Endodermal cell (in vitro differentiated cells): ENCODE measurements around the gene CHST11. TPM values are rescaled to one million over a fixed set of nuclear protein-coding genes. Genes with fewer than 3 reads are reported as not detected.
"Not testable (repeated sequence)": the region's sequence is repeated elsewhere in the genome, so short reads cannot be mapped to it uniquely, and the experiment has no call there.

ENCODE experiments used
- DNase-seq: peaks from one replicate; pipeline ENCODE4 v3.0.0-alpha.2; 2017
- H3K27ac ChIP-seq: 2 replicates; pipeline ENCODE4 v1.5.1; 2013; ENCODE audit warnings: mild to moderate bottlenecking, low read depth, low read length, moderate library complexity
- H3K27me3 ChIP-seq: 2 replicates; pipeline ENCODE4 v1.6.1; 2013; ENCODE audit warnings: mild to moderate bottlenecking, low read length, moderate library complexity; ENCODE audit not compliant: insufficient read depth, control insufficient read depth, poor library complexity, severe bottlenecking
- H3K36me3 ChIP-seq: 2 replicates; pipeline ENCODE4 v1.7.0; 2013; ENCODE audit warnings: mild to moderate bottlenecking, low read length, moderate library complexity; ENCODE audit not compliant: control insufficient read depth, insufficient read depth
- H3K4me1 ChIP-seq: one replicate; pipeline ENCODE4 v1.7.0; 2013; ENCODE audit warnings: low read length; ENCODE audit not compliant: control insufficient read depth, insufficient read depth
- H3K4me3 ChIP-seq: 2 replicates; pipeline ENCODE4 v1.5.1; 2013; ENCODE audit warnings: mild to moderate bottlenecking, low read length, moderate library complexity
- H3K9ac ChIP-seq: 2 replicates; pipeline ENCODE4 v1.6.1; 2013; ENCODE audit warnings: mild to moderate bottlenecking, low read length, moderate library complexity; ENCODE audit not compliant: poor library complexity, severe bottlenecking; ENCODE audit errors: extremely low read depth
- H3K9me3 ChIP-seq: 2 replicates; pipeline ENCODE4 v1.6.1; 2013; ENCODE audit warnings: mild to moderate bottlenecking, low read length, moderate library complexity; ENCODE audit not compliant: control insufficient read depth
- H3K27ac Mint-ChIP-seq: 2 replicates; pipeline ENCODE4 v1.8.0; 2020; ENCODE audit warnings: mixed read lengths
- H3K27me3 Mint-ChIP-seq: 2 replicates; pipeline ENCODE4 v1.8.0; 2021; ENCODE audit warnings: mild to moderate bottlenecking, mixed read lengths; ENCODE audit not compliant: insufficient read depth
- H3K36me3 Mint-ChIP-seq: 2 replicates; pipeline ENCODE4 v1.8.0; 2020; ENCODE audit warnings: low read depth, mixed read lengths
- H3K4me1 Mint-ChIP-seq: 2 replicates; pipeline ENCODE4 v1.8.0; 2020; ENCODE audit warnings: mixed read lengths
- H3K4me3 Mint-ChIP-seq: 2 replicates; pipeline ENCODE4 v1.8.0; 2020; ENCODE audit warnings: mild to moderate bottlenecking, moderate library complexity, mixed read lengths
- H3K9me3 Mint-ChIP-seq: 2 replicates; pipeline ENCODE4 v1.8.0; 2020; ENCODE audit warnings: mild to moderate bottlenecking, mixed read lengths
- CTCF ChIP-seq: fragments of 200-600 bp; sonication (generic); conservative IDR thresholded peaks from 2 replicates; pipeline ENCODE4 v1.5.0; 2021; ENCODE audit warnings: antibody characterized with exemption, mild to moderate bottlenecking
- WGBS, 2 experiments: methylation state at CpG; one replicate each; pipeline versions ENCODE4 v1.1.5 to v1.1.7; 2013; ENCODE audit warnings: missing lambda C conversion rate in 2 of 2, mixed read lengths in 1 of 2; ENCODE audit not compliant: insufficient coverage in 1 of 2, insufficient read length in 1 of 2; 5-methylcytosine and 5-hydroxymethylcytosine counted together
- total RNA-seq, 2 donors: library from RNA; stranded (reverse); fragmentation: NEBNext Ultra II Directional in 1 of 2; extraction: Animal tissue kit (Norgen Biotek cat#: 25700) in 1 of 2; gene quantifications; 2 replicates in 1 of 2; 3 replicates in 1 of 2; pipeline ENCODE4 v1.2.1, GENCODE V29; 2021

Gene CHST11
- total RNA-seq, 2 donors from 2014 or later, result 30.7 to 36.2 TPM

DNA sequence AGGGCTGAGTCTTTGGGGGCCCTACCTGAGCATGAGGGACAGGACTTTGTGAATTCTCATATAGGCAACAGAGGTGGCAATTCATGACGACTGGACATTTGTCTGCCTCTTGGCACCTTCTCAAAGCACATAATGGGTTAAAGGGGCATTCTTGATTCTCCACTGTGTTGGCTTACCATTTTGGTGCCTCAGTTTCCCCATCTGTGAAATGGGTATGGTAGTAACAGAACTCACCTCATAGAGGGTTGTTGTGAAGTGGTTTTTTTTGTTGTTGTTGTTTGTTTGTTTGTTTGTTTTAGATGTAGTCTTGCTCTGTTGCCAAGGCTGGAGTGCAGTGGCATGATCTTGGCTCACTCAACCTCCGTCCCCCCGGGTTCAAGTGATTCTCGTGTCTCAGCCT, 106.0 kb downstream of the CHST11 start:
- H3K9me3 Mint-ChIP-seq, result peaks cover 9% of the 10 kb centered on the region
- Histone ChIP-seq H3K9ac (no peak overlapping the region), H3K9me3 (peaks cover 23% of the 10 kb centered on the region), H3K36me3 (peaks cover 20% of the 10 kb centered on the region), H3K27me3 (no peaks in the 10 kb centered on the region), H3K4me1 (no peaks in the 10 kb centered on the region), H3K27ac (no peak overlapping the region), H3K4me3 (no peak overlapping the region)
- TF ChIP-seq CTCF, result no peak
- H3K4me3 Mint-ChIP-seq, result no peak overlapping the region
- 97 to 100% methylated on average over 3 to 4 of the region's 4 CpGs for WGBS, 2 experiments
- no peak for DNase-seq
- peaks cover 8% of the 10 kb centered on the region for H3K4me1 Mint-ChIP-seq
- peaks cover 23% of the 10 kb centered on the region for H3K36me3 Mint-ChIP-seq
- no peaks in the 10 kb centered on the region for H3K27me3 Mint-ChIP-seq
- H3K27ac Mint-ChIP-seq, result no peak overlapping the region

DNA sequence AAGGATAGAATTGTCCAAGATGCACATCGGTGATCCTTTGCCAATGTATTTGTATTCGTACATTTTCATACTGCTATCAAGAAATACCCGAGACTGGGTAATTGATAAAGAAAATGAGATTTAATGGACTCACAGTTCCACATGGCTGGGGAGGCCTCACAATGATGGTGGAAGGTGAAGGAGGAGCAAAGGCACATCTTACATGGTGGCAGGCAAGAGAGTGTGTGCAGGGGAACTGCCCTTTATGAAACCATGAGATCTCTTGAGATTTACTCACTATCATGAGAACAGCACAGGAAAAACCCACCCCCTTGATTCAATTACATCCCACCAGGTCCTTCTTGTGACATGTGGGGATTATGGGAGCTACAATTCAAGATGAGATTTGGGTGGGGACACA, 107.9 kb downstream of the CHST11 start:
- WGBS, 2 experiments, result 99 to 100% methylated on average over 3 of the region's 3 CpGs
- peaks cover 12% of the 10 kb centered on the region for H3K9me3 Mint-ChIP-seq

DNA sequence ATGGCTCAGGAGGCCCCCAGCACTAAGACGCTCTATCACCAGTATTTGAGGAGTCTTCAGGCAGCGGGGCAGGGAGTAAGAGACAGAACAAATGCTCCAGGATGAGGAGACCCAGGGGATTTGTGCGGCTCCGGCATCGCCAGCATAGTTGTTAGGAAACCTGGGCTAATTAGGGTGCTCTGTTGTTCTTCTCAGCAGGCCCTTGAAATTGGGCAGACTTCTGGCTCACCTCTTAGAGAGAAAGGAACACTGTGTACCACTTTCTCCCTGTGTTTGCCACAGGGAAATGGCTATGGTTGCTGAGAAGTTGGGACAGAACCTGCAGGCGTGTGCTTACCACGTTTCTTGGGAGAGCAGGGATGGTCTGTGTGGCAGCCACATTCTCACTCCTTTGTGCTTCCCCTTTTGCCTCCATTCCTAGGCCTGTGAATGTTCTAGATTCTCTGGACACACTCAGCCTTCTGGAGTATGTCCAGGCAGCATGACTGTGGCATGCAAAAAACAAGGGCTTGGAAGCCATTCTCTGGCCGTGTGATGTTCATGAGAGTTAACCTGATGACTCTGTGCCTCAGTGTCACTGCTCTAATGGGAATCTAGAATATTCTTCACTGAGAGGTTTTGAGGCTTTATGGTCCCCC, 109.0 kb downstream of the CHST11 start:
- Histone ChIP-seq H3K4me1 (no peaks in the 10 kb centered on the region), H3K4me3 (no peak overlapping the region), H3K27ac (no peak overlapping the region), H3K9me3 (peaks cover 26% of the 10 kb centered on the region), H3K9ac (no peak overlapping the region), H3K27me3 (no peaks in the 10 kb centered on the region), H3K36me3 (peaks cover 15% of the 10 kb centered on the region)
- no peak overlapping the region for H3K27ac Mint-ChIP-seq
- no peak for DNase-seq
- peaks cover 12% of the 10 kb centered on the region for H3K9me3 Mint-ChIP-seq
- peaks cover 8% of the 10 kb centered on the region for H3K4me1 Mint-ChIP-seq
- no peaks in the 10 kb centered on the region for H3K27me3 Mint-ChIP-seq
- peaks cover 19% of the 10 kb centered on the region for H3K36me3 Mint-ChIP-seq
- TF ChIP-seq CTCF, result no peak
- 93 to 95% methylated on average over 6 to 8 of the region's 8 CpGs for WGBS, 2 experiments
- no peak overlapping the region for H3K4me3 Mint-ChIP-seq

More for the DNA sequence above, 107.9 kb downstream of the CHST11 start:
- H3K4me3 Mint-ChIP-seq, H3K27ac Mint-ChIP-seq, H3K4me1 Mint-ChIP-seq, H3K27me3 ChIP-seq, H3K27me3 Mint-ChIP-seq, H3K9ac ChIP-seq, H3K4me1 ChIP-seq, H3K4me3 ChIP-seq, H3K27ac ChIP-seq, DNase-seq: not testable (repeated sequence)
- H3K36me3 Mint-ChIP-seq, result peaks cover 19% of the 10 kb centered on the region
- Histone ChIP-seq H3K36me3 (peaks cover 15% of the 10 kb centered on the region), H3K9me3 (peaks cover 26% of the 10 kb centered on the region)
